Measurements from ENCODE around the gene MUC12.
"Not testable (repeated sequence)": the region's sequence is repeated elsewhere in the genome, so short reads cannot be mapped to it uniquely, and the experiment has no call there.

The MUC12 gene

GRCh38 chr7:101023839-101024238 lies 54.5 kb downstream of the MUC12 start:
- TF ChIP-seq, protein P1, sequence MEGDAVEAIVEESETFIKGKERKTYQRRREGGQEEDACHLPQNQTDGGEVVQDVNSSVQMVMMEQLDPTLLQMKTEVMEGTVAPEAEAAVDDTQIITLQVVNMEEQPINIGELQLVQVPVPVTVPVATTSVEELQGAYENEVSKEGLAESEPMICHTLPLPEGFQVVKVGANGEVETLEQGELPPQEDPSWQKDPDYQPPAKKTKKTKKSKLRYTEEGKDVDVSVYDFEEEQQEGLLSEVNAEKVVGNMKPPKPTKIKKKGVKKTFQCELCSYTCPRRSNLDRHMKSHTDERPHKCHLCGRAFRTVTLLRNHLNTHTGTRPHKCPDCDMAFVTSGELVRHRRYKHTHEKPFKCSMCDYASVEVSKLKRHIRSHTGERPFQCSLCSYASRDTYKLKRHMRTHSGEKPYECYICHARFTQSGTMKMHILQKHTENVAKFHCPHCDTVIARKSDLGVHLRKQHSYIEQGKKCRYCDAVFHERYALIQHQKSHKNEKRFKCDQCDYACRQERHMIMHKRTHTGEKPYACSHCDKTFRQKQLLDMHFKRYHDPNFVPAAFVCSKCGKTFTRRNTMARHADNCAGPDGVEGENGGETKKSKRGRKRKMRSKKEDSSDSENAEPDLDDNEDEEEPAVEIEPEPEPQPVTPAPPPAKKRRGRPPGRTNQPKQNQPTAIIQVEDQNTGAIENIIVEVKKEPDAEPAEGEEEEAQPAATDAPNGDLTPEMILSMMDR (conservative IDR thresholded peaks at IDR 0.05), result no peak
- no peak for TF ChIP-seq ZFX (IDR thresholded peaks at IDR 0.05)

GRCh38 chr7:101031082-101031481 lies 61.7 kb downstream of the MUC12 start:
- TF ChIP-seq, protein P1 (conservative IDR thresholded peaks at IDR 0.05), result no peak
- TF ChIP-seq ZFX (IDR thresholded peaks at IDR 0.05), result no peak
- no peak overlapping the region for H3K27ac ChIP-seq

More at GRCh38 chr7:101023839-101024238, 54.5 kb downstream of the MUC12 start:
- no peak overlapping the region for H3K27ac ChIP-seq

DNA sequence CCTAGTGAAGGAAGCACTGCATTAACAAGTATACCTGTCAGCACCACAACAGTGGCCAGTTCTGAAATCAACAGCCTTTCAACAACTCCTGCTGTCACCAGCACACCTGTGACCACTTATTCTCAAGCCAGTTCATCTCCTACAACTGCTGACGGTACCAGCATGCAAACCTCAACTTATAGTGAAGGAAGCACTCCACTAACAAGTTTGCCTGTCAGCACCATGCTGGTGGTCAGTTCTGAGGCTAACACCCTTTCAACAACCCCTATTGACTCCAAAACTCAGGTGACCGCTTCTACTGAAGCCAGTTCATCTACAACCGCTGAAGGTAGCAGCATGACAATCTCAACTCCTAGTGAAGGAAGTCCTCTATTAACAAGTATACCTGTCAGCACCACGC lies 66.6 kb downstream of the MUC12 start:
- no peak overlapping the region for H3K27ac ChIP-seq
- no peak for TF ChIP-seq ZFX (IDR thresholded peaks at IDR 0.05)
- TF ChIP-seq, protein P1 (conservative IDR thresholded peaks at IDR 0.05), result no peak

DNA sequence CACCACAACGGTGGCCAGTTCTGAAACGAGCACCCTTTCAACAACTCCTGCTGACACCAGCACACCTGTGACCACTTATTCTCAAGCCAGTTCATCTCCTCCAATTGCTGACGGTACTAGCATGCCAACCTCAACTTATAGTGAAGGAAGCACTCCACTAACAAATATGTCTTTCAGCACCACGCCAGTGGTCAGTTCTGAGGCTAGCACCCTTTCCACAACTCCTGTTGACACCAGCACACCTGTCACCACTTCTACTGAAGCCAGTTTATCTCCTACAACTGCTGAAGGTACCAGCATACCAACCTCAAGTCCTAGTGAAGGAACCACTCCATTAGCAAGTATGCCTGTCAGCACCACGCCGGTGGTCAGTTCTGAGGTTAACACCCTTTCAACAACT lies 71.9 kb downstream of the MUC12 start:
- H3K27ac ChIP-seq, result not testable (repeated sequence)

DNA sequence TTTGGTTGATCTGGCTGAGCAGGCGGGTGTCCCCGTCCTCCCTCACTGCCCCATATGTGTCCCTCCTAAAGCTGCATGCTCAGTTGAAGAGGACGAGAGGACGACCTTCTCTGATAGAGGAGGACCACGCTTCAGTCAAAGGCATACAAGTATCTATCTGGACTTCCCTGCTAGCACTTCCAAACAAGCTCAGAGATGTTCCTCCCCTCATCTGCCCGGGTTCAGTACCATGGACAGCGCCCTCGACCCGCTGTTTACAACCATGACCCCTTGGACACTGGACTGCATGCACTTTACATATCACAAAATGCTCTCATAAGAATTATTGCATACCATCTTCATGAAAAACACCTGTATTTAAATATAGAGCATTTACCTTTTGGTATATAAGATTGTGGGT lies 89.0 kb downstream of the MUC12 start:
- no peak overlapping the region for H3K27ac ChIP-seq
- no peak for TF ChIP-seq ZFX (IDR thresholded peaks at IDR 0.05)
- TF ChIP-seq, protein P1 (conservative IDR thresholded peaks at IDR 0.05), result no peak

DNA sequence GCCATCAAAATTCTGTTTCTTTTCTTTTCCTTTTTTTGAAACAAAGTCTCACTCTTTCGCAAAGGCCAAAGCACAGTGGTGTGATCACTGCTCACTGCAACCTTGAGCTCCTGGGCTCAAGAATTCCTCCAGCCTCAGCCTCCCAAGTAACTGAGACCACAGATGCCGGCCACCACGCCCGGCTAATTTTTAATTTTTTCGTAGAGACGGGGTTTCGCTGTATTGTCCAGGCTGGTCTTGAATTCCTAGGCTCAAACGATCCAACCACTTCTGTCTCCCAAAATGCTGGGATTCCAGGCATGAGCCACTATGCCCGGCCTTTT lies 90.2 kb downstream of the MUC12 start:
- TF ChIP-seq, protein P1 (conservative IDR thresholded peaks at IDR 0.05), result peak; percentile 78; the same call in 1 of the 2 replicates
- no peak for TF ChIP-seq ZFX (IDR thresholded peaks at IDR 0.05)
- no peak overlapping the region for H3K27ac ChIP-seq

DNA sequence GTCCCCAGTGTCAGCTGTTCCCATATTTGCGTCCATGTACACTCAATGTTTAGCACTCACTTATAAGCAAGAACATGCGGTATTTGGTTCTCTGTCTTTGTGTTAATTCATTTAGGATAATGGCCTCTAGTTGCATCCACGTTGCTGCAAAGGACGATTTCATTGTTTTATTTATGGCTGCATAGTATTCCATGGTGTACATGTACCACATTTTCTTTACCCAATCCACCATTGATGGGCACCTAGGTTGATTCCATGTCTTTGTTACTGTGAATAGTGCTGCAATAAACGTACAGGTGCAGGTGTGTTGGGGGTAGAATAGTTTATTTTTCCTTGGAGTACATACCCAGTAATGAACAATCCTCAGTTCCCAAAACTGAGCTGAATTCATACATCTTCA lies 91.6 kb downstream of the MUC12 start:
- no peak overlapping the region for H3K27ac ChIP-seq
- TF ChIP-seq ZFX (IDR thresholded peaks at IDR 0.05), result no peak
- TF ChIP-seq, protein P1 (conservative IDR thresholded peaks at IDR 0.05), result no peak

DNA sequence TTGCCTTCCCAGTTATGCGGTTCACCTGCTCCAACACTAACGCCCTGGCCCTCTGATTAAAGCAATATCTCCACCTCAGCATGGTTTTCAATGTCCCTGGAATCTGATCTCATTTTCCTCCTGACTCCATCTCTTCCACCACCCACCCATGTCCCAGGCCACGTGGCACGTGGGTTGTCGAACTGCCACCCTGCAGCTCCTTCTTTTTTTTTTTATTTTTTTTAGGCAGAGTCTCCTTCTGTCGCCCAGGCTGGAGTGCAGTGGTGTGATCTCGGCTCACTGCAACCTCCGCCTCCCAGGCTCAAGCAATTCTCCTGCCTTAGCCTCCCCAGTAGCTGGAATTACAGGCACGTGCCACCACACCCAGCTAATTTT lies 94.8 kb downstream of the MUC12 start:
- not testable (repeated sequence) for H3K27ac ChIP-seq

- not testable (repeated sequence) for H3K27ac ChIP-seq
Measured at GRCh38 chr7:101065162-101065561, 95.8 kb downstream of the MUC12 start.
